Neuronal stem cell (in vitro differentiated cells): ENCODE data around the gene OR2AT4.

Experiments
- DNase-seq: peaks from one replicate; pipeline ENCODE4 v3.0.0-alpha.2; 2013; ENCODE audit warnings: low spot score
- H2AFZ ChIP-seq: one replicate; pipeline ENCODE4 v1.6.1; 2013; ENCODE audit warnings: mild to moderate bottlenecking, low read length, inconsistent platforms
- H2AK5ac ChIP-seq: 2 replicates; pipeline ENCODE4 v1.6.1; 2013; ENCODE audit warnings: low read depth, mild to moderate bottlenecking, inconsistent platforms, low read length, moderate library complexity, mixed read lengths
- H2BK120ac ChIP-seq: 2 replicates; pipeline ENCODE4 v1.6.1; 2013; ENCODE audit warnings: low read depth, mild to moderate bottlenecking, inconsistent platforms, low read length, moderate library complexity, mixed read lengths
- H2BK12ac ChIP-seq: one replicate; pipeline ENCODE4 v1.6.1; 2013; ENCODE audit warnings: low read length, inconsistent platforms
- H2BK15ac ChIP-seq: 2 replicates; pipeline ENCODE4 v1.6.1; 2013; ENCODE audit warnings: mild to moderate bottlenecking, low read length, inconsistent platforms, mixed read lengths
- H2BK5ac ChIP-seq: one replicate; pipeline ENCODE4 v1.6.1; 2013; ENCODE audit warnings: inconsistent platforms, mild to moderate bottlenecking, low read length, moderate library complexity
- H3K14ac ChIP-seq: one replicate; pipeline ENCODE4 v1.6.1; 2013; ENCODE audit warnings: low read length, inconsistent platforms
- H3K18ac ChIP-seq: 2 replicates; pipeline ENCODE4 v1.6.1; 2013; ENCODE audit warnings: low read length, inconsistent platforms
- H3K23ac ChIP-seq: 2 replicates; pipeline ENCODE4 v1.6.1; 2013; ENCODE audit warnings: low read depth, mild to moderate bottlenecking, mixed read lengths, low read length, inconsistent platforms; ENCODE audit not compliant: poor library complexity
- H3K27ac ChIP-seq: replicated peaks from 3 replicates; pipeline ENCODE4 v1.5.1; 2013; ENCODE audit warnings: low read length, inconsistent platforms
- H3K27me3 ChIP-seq, 3 experiments: 2 replicates each; pipeline ENCODE4 v1.6.1; 2013; ENCODE audit warnings: low read length in 3 of 3, mild to moderate bottlenecking in 2 of 3, inconsistent platforms in 1 of 3, low read depth in 1 of 3, mixed read lengths in 1 of 3, moderate library complexity in 1 of 3; ENCODE audit not compliant: control insufficient read depth in 3 of 3, insufficient read depth in 3 of 3
- H3K36me3 ChIP-seq, 2 donors: replicated peaks in 1 of 2; 2 replicates each; pipeline ENCODE4 v1.6.1; 2013; ENCODE audit warnings: low read length in 2 of 2; ENCODE audit not compliant: control insufficient read depth in 2 of 2, insufficient read depth in 2 of 2
- H3K4ac ChIP-seq: 2 replicates; pipeline ENCODE4 v1.6.1; 2013; ENCODE audit warnings: inconsistent platforms, mild to moderate bottlenecking, low read length, moderate library complexity
- H3K4me1 ChIP-seq, 2 donors: 1 replicate in 1 of 2; 2 replicates in 1 of 2; pipeline ENCODE4 v1.6.1; 2013; ENCODE audit warnings: low read length in 2 of 2, low read depth in 1 of 2; ENCODE audit not compliant: control insufficient read depth in 2 of 2, insufficient read depth in 1 of 2
- H3K4me2 ChIP-seq: one replicate; pipeline ENCODE4 v1.6.1; 2013; ENCODE audit warnings: mild to moderate bottlenecking, low read length, inconsistent platforms; ENCODE audit not compliant: insufficient read depth, poor library complexity, severe bottlenecking
- H3K4me3 ChIP-seq, 2 donors: 2 replicates each; pipeline ENCODE4 v1.5.1; 2013; ENCODE audit warnings: low read length in 2 of 2, mild to moderate bottlenecking in 2 of 2, inconsistent platforms in 1 of 2, moderate library complexity in 1 of 2
- H3K79me1 ChIP-seq: one replicate; pipeline ENCODE4 v1.6.1; 2013; ENCODE audit warnings: low read depth, mild to moderate bottlenecking, inconsistent platforms, low read length, moderate library complexity
- H3K9ac ChIP-seq: one replicate; pipeline ENCODE4 v1.6.1; 2013; ENCODE audit warnings: mild to moderate bottlenecking, low read depth, low read length, inconsistent platforms; ENCODE audit not compliant: poor library complexity
- H3K9me3 ChIP-seq, 2 donors: replicated peaks in 1 of 2; 2 replicates each; pipeline versions ENCODE3 to v1.6.1; 2013; ENCODE audit warnings: low read length in 2 of 2, mild to moderate bottlenecking in 2 of 2, inconsistent platforms in 1 of 2, low read depth in 1 of 2, mixed read lengths in 1 of 2, moderate library complexity in 1 of 2; ENCODE audit not compliant: control insufficient read depth in 2 of 2, insufficient read depth in 1 of 2
- H4K8ac ChIP-seq: one replicate; pipeline ENCODE4 v1.6.1; 2013; ENCODE audit warnings: low read depth, mild to moderate bottlenecking, inconsistent platforms, low read length, moderate library complexity
- H4K91ac ChIP-seq: one replicate; pipeline ENCODE4 v1.6.1; 2013; ENCODE audit warnings: low read length, low read depth, mild to moderate bottlenecking, inconsistent platforms; ENCODE audit not compliant: poor library complexity
- WGBS, 2 donors: extraction: QIAGEN DNeasy Blood & Tissue Kit; methylation state at CpG; one replicate each; pipeline ENCODE4 v1.1.7; 2013; ENCODE audit warnings: missing lambda C conversion rate in 2 of 2, mixed read lengths in 1 of 2; ENCODE audit not compliant: insufficient read length in 2 of 2, insufficient replicate concordance in 1 of 2; ENCODE audit errors: extremely low coverage in 2 of 2; 5-methylcytosine and 5-hydroxymethylcytosine counted together

OR2AT4 gene

GRCh38 chr11:75103380-75104026, 6.8 kb upstream of the OR2AT4 start:
- H3K36me3 ChIP-seq = no peaks in the 10 kb centered on the region
- no peaks in the 10 kb centered on the region for H3K27me3 ChIP-seq
- H2BK120ac ChIP-seq = no peak overlapping the region
- no peak overlapping the region for H3K23ac ChIP-seq
- no peak overlapping the region for H3K27ac ChIP-seq
- H3K4me3 ChIP-seq = no peak overlapping the region
- no peak overlapping the region for H3K18ac ChIP-seq
- no peak overlapping the region for H2BK12ac ChIP-seq
- peaks cover 5% of the 10 kb centered on the region in 2 donors for H3K4me1 ChIP-seq
- H2BK5ac ChIP-seq = no peak overlapping the region
- no peaks in the 10 kb centered on the region for H3K79me1 ChIP-seq
- H3K9ac ChIP-seq = no peak overlapping the region
- H4K8ac ChIP-seq = no peak overlapping the region
- no peak overlapping the region for H3K4me2 ChIP-seq
- no peak for DNase-seq
- H3K4ac ChIP-seq = no peak overlapping the region
- H2AFZ ChIP-seq = no peak overlapping the region
- no peak overlapping the region for H2AK5ac ChIP-seq
- no peak overlapping the region for H4K91ac ChIP-seq
- no peak overlapping the region for H2BK15ac ChIP-seq
- no CpG with 5 or more reads among the region's 5 CpGs for WGBS, 2 donors
- no peaks in the 10 kb centered on the region for H3K9me3 ChIP-seq
- H3K14ac ChIP-seq = no peak overlapping the region

DNA sequence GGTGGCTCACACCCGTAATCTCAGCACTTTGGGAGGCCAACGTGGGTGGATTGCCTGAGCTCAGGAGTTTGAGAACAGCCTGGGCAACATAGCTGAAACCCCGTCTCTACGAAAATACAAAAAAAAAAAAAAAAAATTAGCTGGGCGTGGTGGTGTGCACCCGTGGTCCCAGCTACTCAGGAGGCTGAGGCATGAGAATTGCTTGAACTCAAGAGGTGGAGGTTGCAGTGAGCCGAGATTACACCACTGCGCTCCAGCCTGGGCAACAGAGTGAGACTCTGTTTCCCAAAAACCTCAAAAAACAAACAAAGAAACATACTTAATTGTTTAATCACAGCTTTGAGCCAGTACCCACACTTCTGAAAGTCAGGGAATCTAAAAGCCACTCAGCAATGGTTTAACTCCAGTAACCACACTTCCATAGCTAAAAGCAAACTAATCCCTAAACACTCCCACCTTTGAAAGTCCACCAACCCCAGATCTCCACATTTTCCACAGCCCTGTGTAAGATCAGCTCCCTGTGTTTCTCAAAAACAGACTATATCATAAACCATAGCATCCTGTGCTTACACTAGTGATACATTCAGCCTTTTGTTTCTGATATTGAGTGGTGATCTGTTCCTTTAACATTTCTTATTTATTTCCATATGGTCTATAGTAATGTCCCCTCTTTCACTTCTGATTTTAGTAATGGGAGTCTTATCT, 4.9 kb upstream of the OR2AT4 start:
- H3K9ac ChIP-seq = no peak overlapping the region
- no peak overlapping the region for H2BK15ac ChIP-seq
- H3K27ac ChIP-seq = no peak overlapping the region
- H3K23ac ChIP-seq = no peak overlapping the region
- no peak overlapping the region for H2BK12ac ChIP-seq
- no peaks in the 10 kb centered on the region for H3K36me3 ChIP-seq
- H2BK120ac ChIP-seq = no peak overlapping the region
- no peak overlapping the region for H3K14ac ChIP-seq
- no peaks in the 10 kb centered on the region for H3K9me3 ChIP-seq
- no peak overlapping the region for H2BK5ac ChIP-seq
- H3K4me3 ChIP-seq = no peak overlapping the region
- no peak overlapping the region for H2AK5ac ChIP-seq
- H4K91ac ChIP-seq = no peak overlapping the region
- WGBS, 2 donors = no CpG with 5 or more reads among the region's 8 CpGs
- H3K4ac ChIP-seq = no peak overlapping the region
- no peak overlapping the region for H4K8ac ChIP-seq
- peaks cover 5% of the 10 kb centered on the region in 2 donors for H3K4me1 ChIP-seq
- H3K18ac ChIP-seq = no peak overlapping the region
- H3K79me1 ChIP-seq = no peaks in the 10 kb centered on the region
- H2AFZ ChIP-seq = no peak overlapping the region
- H3K27me3 ChIP-seq = peaks cover 0 to 1% (median 0%) of the 10 kb centered on the region in 3 experiments
- no peak overlapping the region for H3K4me2 ChIP-seq
- no peak for DNase-seq

DNA sequence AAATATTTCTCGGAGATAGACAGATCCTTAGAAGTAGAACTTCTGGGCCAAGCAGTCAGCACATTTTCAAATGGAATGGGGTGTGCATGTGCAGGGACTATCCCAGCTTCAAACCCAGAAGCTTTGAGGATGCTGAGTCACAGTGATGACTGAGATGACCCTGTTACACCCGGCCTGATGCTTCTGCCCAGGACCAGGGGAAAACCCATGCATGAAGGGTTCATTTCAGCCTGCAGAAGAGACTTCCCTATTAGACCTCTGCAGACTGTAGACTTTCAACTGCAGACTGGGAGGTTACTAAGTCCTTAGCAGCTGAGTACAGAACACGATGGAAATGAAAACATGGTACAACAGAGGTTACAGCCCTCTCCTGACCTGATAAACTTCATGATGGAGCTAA, 3.6 kb upstream of the OR2AT4 start:
- no peak overlapping the region for H3K4ac ChIP-seq
- H3K9me3 ChIP-seq = no peaks in the 10 kb centered on the region
- no peaks in the 10 kb centered on the region for H3K79me1 ChIP-seq
- H3K36me3 ChIP-seq = no peaks in the 10 kb centered on the region
- H3K4me2 ChIP-seq = no peak overlapping the region
- no peak overlapping the region for H3K14ac ChIP-seq
- H2BK12ac ChIP-seq = no peak overlapping the region
- H3K18ac ChIP-seq = no peak overlapping the region
- no CpG with 5 or more reads among the region's 3 CpGs for WGBS, 2 donors
- H3K4me3 ChIP-seq = no peak overlapping the region
- no peak overlapping the region for H2BK15ac ChIP-seq
- no peak overlapping the region for H2AFZ ChIP-seq
- H2BK5ac ChIP-seq = no peak overlapping the region
- H2BK120ac ChIP-seq = no peak overlapping the region
- no peak overlapping the region for H3K23ac ChIP-seq
- no peak for DNase-seq
- H3K9ac ChIP-seq = no peak overlapping the region
- H3K27me3 ChIP-seq = peaks cover 0 to 3% (median 0%) of the 10 kb centered on the region in 3 experiments
- no peak overlapping the region for H3K27ac ChIP-seq
- no peak overlapping the region for H4K91ac ChIP-seq
- no peak overlapping the region for H2AK5ac ChIP-seq
- H3K4me1 ChIP-seq = peaks cover 0 to 2% of the 10 kb centered on the region in 2 donors
- H4K8ac ChIP-seq = no peak overlapping the region

- Histone ChIP-seq H3K27me3 (peaks cover 0 to 3% (median 0%) of the 10 kb centered on the region in 3 experiments), H3K79me1 (no peaks in the 10 kb centered on the region), H3K36me3 (no peaks in the 10 kb centered on the region), H3K4me3 (no peak overlapping the region), H3K9me3 (no peaks in the 10 kb centered on the region), H2BK120ac (no peak overlapping the region), H2BK12ac (no peak overlapping the region), H3K4me2 (no peak overlapping the region), H3K27ac (no peak overlapping the region), H4K8ac (no peak overlapping the region), H3K4ac (no peak overlapping the region), H3K18ac (no peak overlapping the region), H2AK5ac (no peak overlapping the region), H3K9ac (no peak overlapping the region), H2BK15ac (no peak overlapping the region), H3K14ac (no peak overlapping the region), H3K23ac (no peak overlapping the region), H2AFZ (no peak overlapping the region), H2BK5ac (no peak overlapping the region), H4K91ac (no peak overlapping the region), H3K4me1 (no peaks in the 10 kb centered on the region)
- DNase-seq = no peak
- WGBS, 2 donors = no CpG with 5 or more reads among the region's 1 CpG
These were observed 3.0 kb upstream of the OR2AT4 start for GRCh38 chr11:75099635-75100034.
